ENCODE results near the gene KNSTRN. TPM values are rescaled to one million over a fixed set of nuclear protein-coding genes. Genes with fewer than 3 reads are reported as not detected.

Gene KNSTRN
- total RNA-seq, 4 donors from 2014 or later = 3.3 to 7.1 (median 4.2) TPM

GRCh38 chr15:40348474-40348870 lies 34.0 kb upstream of the KNSTRN start:
- peak overlapping the region in 1 of 4 donors; percentile 81 for H3K27ac ChIP-seq
- DNase-seq (ENCODE audit: low spot score in 2 of 2) = no peak
- WGBS, 2 donors = 84 to 88% methylated on average over 5 of the region's 5 CpGs
- no peaks in the 10 kb centered on the region for H3K9me3 ChIP-seq
- no peaks in the 10 kb centered on the region for H3K27me3 ChIP-seq
- H3K4me3 ChIP-seq = no peak overlapping the region
- TF ChIP-seq POLR2A (IDR thresholded peaks at IDR 0.05) = no peak
- no peak for TF ChIP-seq EP300 (IDR thresholded peaks at IDR 0.05)
- no peak for TF ChIP-seq CTCF (IDR thresholded peaks at IDR 0.05)
- H3K4me1 ChIP-seq = peaks cover 0 to 37% (median 7%) of the 10 kb centered on the region in 4 donors
- no peaks in the 10 kb centered on the region for H3K36me3 ChIP-seq

- Histone ChIP-seq H3K36me3 (no peaks in the 10 kb centered on the region), H3K27ac (peak overlapping the region in 1 of 4 donors; percentile 81), H3K4me3 (no peak overlapping the region), H3K27me3 (no peaks in the 10 kb centered on the region), H3K4me1 (peaks cover 0 to 37% (median 4%) of the 10 kb centered on the region in 4 donors), H3K9me3 (no peaks in the 10 kb centered on the region)
- TF ChIP-seq EP300 (IDR thresholded peaks at IDR 0.05) (no peak), CTCF (IDR thresholded peaks at IDR 0.05) (no peak), POLR2A (IDR thresholded peaks at IDR 0.05) (no peak)
- WGBS, 2 donors = 84 to 88% methylated on average over 5 of the region's 5 CpGs
- DNase-seq (ENCODE audit: low spot score in 2 of 2) = no peak
Measured at GRCh38 chr15:40349163-40349562, 33.4 kb upstream of the KNSTRN start.

- TF ChIP-seq EP300 (IDR thresholded peaks at IDR 0.05) (no peak), CTCF (IDR thresholded peaks at IDR 0.05) (no peak), POLR2A (IDR thresholded peaks at IDR 0.05) (no peak)
- H3K36me3 ChIP-seq = no peaks in the 10 kb centered on the region
- H3K9me3 ChIP-seq = no peaks in the 10 kb centered on the region
- 83 to 86% methylated on average over 7 of the region's 7 CpGs for WGBS, 2 donors
- DNase-seq (ENCODE audit: low spot score in 2 of 2) = no peak
- no peaks in the 10 kb centered on the region for H3K27me3 ChIP-seq
- peak overlapping the region in 1 of 4 donors; percentile 73 for H3K27ac ChIP-seq
- H3K4me3 ChIP-seq = peak overlapping the region in 1 of 4 donors; percentile 12
- peaks cover 0 to 20% (median 3%) of the 10 kb centered on the region in 4 donors for H3K4me1 ChIP-seq
Measured at GRCh38 chr15:40352281-40352901, 30.1 kb upstream of the KNSTRN start.

- DNase-seq (ENCODE audit: low spot score in 2 of 2) = no peak
- no peaks in the 10 kb centered on the region for H3K27me3 ChIP-seq
- no peaks in the 10 kb centered on the region for H3K9me3 ChIP-seq
- peak in 1 of 2 donors; percentile 12 for TF ChIP-seq EP300 (IDR thresholded peaks at IDR 0.05)
- TF ChIP-seq CTCF (IDR thresholded peaks at IDR 0.05) = no peak
- H3K36me3 ChIP-seq = no peaks in the 10 kb centered on the region
- 63 to 72% methylated on average over 5 of the region's 5 CpGs for WGBS, 2 donors
- no peak overlapping the region for H3K4me3 ChIP-seq
- H3K27ac ChIP-seq = peak overlapping the region in 1 of 4 donors; percentile 29
- H3K4me1 ChIP-seq = peaks cover 0 to 30% (median 10%) of the 10 kb centered on the region in 4 donors
Measured at GRCh38 chr15:40353697-40354096, 28.8 kb upstream of the KNSTRN start.

GRCh38 chr15:40354408-40355171 lies 27.9 kb upstream of the KNSTRN start:
- H3K36me3 ChIP-seq = no peaks in the 10 kb centered on the region
- DNase-seq (ENCODE audit: low spot score in 2 of 2) = no peak
- no peak for TF ChIP-seq EP300 (IDR thresholded peaks at IDR 0.05)
- peak in 2 of 5 experiments; percentile 13 to 27 for TF ChIP-seq CTCF (IDR thresholded peaks at IDR 0.05)
- no peaks in the 10 kb centered on the region for H3K9me3 ChIP-seq
- H3K27me3 ChIP-seq = no peaks in the 10 kb centered on the region
- H3K4me1 ChIP-seq = peaks cover 0 to 31% (median 10%) of the 10 kb centered on the region in 4 donors
- H3K4me3 ChIP-seq = no peak overlapping the region
- 35 to 37% methylated on average over 8 to 9 of the region's 9 CpGs for WGBS, 2 donors
- H3K27ac ChIP-seq = no peak overlapping the region
